NCI-H82 treated with DMSO at 0.1 percent for 48 hours (cell line): ENCODE data around the gene LHFPL6.

Source experiments
- DNase-seq: peaks from one replicate; lab custom pipeline; 2025; ENCODE audit not compliant: unreplicated experiment; lab: John Stamatoyannopoulos, UW

LHFPL6 gene

DNA sequence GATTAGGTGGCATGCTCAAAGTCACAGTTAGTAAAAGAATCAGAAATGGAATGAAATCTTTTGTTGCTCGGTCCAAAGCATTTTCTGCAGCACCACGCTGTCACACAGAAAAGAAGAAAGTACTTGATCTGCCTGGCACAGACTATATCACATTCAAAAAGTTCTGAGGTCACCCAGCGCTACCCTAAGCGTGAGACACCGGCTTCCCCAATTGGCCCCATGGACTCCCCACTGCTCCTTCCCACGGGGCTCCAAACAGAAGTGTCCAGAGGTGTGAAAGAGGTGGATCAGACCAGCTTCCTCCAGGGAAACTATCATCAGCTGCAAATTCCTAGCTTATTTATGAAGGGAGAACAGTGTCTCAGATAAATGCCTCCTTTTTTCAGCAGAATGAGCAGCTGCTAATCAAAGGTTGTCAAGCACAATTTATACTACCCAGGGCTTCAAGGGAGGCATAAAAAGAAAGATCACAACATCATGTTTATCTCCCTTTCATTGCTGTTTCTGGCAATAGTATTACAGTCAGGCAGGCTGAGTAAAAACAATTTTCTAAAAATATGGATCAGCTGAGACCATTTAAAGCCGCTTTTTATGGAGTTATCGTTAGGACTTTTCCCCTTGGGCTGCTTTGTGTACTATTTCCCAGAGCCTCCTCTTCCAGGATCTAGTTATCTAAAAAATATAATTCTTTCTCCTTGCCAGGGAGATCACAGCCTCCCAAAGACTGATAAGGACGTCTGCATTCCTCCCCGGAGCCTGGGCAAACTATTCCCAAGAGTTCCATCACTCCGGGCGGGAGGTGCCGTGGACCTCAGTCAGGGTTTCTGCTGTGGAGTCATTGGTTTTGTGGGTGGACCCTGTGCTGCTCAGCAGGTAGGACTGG is 208.0 kb downstream of the LHFPL6 start:
- no peak for DNase-seq

DNA sequence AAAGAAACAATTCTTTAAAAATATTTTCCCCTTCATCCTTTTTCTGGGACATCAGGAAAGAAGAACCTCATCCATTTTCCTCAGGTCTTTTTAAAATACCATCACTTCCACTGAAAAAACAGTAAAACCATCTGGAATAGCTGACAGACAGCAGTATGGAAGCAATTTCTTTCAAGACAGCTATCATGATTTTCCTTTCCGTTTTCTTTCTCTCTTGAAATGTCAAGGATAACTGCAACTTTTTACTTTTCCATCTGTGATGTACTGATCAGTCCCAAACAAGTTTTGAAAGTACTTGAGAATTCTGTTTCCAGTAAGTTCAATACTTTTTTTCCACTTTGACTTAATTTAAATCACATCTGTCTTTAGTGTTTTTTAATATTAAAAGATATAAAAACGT is 211.2 kb downstream of the LHFPL6 start:
- no peak for DNase-seq

DNA sequence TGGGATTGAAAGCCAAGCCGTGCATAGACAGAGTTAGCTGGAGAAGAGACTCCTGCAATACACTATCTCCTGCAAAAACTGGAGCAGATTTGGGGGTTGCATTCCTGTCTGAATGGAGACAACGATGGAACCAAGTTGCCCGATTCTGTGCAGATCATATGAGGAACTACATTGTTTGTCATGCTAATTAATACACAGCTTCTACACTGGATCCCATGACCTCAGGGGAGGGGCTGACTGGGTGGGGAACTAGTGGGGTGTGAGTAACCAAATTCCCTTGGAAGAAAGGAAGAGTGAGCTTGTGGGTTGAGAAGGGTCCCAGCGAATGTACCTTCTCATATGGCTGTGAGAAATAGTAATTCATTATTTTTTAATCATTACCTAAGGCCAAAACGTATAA is 214.0 kb downstream of the LHFPL6 start:
- DNase-seq, result no peak

DNA sequence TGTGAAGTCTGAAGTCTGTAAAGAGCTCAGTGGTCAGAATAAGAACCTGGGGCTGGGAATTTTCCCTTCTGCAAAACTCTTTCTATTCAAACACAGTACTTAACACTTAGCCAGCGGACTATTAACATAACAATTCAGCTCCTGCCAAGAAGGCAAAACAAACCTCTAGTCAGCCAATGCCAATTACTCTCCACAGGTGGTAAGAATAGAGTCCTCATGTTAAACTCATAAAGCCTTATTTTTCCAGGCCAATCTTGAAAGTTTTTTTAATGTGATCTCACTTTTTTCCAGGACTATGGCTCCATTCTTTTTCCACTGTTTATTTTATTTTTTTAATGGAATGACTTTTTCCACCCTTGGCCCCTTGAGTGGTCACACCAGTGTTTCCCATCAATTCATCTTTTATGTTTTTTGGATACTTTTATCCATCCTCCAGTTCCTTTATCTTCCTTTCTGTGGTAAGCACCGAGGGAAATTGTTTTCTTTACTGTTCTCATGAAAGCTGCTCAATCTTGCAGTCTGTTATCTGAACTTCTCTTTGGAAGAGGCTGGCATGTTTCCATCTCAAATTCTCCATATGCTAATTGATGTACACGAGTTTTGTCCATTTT is 217.3 kb downstream of the LHFPL6 start:
- no peak for DNase-seq

DNA sequence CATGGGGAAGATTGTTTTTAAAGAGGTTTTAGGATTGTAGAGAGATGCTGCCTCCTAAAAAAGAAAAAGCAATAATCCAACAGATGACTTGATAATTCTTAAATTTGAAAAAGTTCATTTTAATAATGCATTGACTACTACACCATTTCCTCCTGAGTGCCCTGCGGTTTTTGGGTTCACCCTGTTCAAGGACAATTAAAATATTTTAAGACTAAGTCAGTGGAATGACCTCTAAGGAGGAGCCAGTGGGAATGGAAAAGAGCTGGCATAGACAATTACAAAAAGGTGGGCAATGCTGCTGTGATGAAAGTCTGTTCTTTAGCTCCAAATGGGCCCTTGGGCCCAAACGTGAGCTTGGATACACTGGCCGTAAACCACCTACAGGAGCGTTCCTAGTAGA is 217.8 kb downstream of the LHFPL6 start:
- DNase-seq, result no peak

DNA sequence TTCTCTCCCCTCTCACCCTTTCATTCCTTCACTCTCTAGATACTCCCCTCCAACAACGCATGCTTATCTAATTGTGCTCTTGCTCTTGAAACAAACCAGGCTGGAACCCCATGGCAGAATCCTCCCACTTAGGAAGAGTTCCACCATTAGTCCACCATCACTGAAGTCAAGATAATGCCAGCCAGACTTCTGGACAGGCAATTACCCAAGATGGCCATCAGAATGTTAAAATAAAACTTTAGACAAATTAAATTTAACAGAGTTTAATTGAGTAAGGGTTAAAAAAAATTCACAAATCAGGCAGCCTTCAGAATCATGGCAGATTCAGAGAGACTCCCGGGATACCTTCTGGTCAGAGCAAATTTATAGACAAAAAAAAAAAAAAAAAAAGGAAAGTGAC is 221.5 kb downstream of the LHFPL6 start:
- no peak for DNase-seq

DNA sequence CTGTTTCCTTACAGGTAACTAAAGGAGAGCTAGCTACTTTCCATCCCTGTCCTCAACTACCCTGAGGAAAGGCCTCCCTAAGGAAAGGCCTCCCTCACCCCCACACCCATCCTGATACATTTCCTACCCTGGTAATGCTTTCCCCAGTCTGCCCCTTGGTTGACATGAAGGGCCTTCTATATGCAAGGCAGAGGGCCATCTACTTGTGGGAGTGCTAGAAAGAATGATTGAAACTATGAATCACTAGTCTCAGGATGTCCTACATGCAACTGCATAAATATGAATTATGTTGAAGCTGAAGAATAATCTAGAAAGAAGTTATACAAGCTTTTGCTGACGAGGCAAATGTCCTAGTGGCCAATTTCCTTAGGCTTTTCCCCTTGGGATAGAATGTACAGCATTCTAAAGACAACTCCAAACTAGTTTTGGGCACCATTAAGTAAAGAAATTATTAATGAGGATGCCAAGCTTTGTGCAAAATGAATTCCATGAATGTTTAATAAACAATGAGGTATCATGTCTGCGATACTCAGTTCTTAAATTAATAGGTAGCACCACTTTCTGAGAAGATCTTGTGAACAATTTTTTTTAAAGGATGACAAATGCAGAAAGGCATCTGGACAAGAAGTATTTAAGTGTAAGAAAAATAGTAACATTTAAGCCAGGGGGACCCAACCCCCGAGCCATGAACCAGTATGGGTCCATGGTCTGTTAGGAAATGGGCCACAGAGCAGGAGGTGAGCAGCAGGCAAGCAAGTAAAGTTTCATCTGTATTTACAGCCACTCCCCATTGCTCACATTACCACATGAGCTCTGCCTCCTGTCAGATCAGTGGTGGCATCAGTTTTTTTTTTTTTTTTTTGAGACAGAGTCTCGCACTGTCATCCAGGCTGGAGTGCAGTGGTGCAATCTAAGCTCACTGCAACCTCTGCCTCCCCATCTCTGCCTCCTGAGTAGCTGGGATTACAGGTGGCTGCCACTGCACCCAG is 223.0 kb downstream of the LHFPL6 start:
- no peak for DNase-seq

DNA sequence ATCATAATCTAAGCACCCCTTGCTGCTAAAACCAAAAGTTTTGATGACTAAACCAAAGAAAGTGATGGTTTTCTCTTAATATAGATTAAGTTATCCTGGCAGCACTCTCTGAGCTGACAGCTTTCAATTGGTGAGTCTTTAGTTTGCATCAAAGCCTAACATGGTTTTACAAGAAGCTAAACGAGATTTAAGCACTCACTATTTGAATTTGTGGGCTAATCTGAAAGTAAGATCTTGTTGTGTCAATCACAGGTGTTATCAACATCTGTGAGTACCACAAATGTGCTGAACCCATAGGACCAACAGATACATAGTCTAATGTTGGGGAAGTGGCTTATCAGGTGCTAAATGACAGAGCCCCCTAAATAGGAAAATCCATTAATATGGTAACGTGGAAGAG is 223.9 kb downstream of the LHFPL6 start:
- DNase-seq, result no peak

DNA sequence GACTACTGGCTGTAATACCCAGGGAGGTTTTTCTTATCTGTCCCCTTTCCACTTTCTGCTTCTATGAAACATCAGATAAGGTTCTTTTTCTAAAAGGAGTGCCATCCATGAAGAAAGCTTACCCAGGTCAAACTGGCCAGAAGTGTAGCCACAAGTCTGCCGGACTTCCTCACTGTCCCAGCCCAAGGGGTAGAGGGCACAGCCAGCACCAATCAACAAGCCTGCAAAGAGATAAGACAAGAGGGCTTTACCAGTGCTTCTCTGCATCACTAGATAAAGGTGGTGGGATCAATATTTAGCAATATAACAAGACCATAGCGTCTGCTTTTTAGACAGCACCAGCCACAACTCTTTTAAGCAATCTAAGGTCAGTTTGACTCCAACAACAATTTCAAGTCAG is 224.7 kb downstream of the LHFPL6 start:
- DNase-seq, result no peak

DNA sequence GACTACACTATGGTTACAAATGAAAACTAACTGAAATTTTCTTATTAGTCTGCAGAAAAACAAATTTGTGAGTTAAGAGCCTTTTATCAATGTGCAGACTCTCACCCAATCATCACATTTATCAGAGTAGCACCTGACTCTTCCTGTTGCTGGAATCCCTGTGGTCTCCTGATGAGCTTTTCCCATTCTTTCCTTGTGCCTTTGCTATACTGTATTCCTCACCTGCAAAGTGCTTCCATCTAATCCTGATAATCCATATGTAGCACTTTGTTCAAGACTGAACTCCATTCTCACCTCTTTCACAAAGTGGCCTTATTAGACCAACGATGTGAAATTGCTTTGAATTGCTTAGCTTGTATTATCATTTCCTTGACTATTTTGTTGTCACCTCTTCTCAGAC is 225.3 kb downstream of the LHFPL6 start:
- no peak for DNase-seq

DNA sequence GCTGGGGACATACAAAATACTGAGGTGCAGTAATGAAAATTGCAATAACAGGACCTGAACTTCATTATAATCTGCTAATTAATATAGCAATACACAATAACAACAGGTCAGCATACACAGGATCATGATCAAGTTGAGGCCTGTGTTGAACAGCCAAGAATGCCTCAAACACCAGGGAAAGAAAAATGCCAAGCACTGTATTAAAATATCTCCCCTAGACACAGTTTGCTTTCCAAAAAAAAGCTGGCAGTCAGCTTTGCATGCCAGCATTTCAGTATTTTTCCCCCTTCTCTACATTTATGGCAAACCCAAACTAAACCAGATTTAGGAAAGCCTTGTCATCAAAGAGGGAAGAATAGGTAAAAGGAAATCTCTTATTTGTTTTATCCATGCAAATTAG is 226.9 kb downstream of the LHFPL6 start:
- DNase-seq, result no peak

DNA sequence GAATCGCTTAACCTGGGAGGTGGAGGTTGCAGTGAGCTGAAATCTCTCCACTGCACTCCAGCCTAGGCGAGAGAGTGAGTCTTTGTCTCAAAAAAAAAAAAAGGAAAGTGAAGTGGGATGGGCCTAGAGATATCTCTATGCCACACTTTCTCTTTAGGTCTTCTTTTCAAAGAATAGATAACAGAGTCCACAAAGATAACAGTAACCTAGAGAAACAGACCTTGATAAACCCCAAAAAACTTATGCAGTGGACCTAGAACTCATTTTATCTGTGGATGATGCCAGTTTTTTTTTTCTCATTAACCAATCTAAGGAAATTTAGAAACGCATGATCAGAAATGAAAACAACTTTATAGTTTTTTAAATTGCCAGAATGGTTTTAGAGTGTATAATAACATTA is 227.4 kb downstream of the LHFPL6 start:
- no peak for DNase-seq

DNA sequence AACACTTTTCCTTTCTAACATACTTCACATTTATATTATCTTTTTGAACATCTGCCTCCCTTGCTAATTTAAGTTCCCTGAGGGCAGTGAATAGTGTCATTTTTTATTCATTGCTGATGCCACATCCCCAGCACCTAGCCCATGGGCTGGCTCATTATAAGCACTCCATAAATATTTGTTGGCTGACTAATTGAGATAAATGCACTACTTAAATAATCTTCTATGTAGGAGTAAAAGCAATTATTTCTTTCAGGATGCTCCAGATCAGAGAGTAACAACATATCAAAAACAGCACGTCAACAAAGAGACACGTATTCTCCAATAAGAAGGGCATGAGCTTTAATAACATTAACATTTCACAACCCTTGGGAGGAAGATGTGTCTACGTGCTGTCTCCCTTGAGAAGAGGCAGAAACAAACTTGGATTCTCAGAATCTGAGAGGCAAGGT is 228.2 kb downstream of the LHFPL6 start:
- DNase-seq, result no peak

DNA sequence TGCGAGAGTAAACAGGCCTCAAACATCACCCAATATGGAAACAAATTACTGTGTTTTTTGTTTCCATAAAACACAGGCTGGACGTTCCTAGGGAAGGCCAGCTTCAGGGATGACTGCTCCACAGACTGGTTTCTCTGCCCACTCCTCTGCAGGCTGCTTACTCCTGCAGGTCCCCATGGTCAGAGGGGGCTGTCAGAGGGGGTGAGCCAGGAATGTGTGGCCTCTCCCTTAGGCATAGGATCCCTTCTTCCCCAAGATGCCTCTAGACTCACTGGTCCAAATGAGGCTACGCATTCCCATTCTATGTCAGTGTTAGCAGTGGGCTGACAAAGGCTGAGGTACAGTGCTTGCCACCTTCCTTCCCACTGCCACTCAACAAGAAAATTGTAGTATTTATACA is 229.8 kb downstream of the LHFPL6 start:
- DNase-seq, result no peak

DNA sequence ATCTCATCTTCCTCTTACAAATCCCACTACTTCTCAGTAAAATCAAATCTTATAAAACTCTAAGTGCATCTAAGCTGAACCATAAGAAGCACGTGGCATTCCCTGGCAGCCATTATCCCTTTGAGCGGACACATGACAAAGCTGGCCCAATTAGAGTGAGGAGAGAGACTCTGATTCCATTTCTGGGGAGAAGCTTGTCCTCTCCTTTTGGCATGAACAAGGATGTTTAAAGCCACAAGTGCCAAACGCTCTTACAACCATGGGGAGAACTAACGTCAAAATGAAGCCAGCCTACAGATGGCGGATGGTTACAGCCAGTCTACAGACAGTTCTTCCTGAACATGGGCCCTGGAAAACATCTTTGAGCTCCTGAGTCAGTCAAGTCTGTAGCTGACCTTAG is 231.3 kb downstream of the LHFPL6 start:
- DNase-seq, result no peak

DNA sequence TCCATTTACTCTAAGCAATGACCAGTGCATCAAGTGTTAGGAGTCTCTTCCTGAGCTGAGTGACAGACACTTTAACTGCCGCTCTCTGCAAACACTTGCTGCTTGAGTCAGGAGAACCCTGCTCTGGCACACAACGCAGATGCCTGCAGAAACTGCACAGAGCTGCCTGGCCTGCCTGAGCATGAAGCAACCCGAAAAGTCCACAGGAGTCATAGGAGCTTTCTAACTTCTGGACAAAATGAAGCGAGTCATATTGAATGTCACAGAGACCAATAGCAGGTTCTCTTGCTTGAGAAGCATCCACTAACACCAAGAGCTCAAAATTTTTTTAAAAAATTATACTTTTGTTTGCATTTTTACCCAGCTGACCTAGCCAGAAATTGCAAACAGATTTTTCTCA is 232.4 kb downstream of the LHFPL6 start:
- DNase-seq, result no peak

DNA sequence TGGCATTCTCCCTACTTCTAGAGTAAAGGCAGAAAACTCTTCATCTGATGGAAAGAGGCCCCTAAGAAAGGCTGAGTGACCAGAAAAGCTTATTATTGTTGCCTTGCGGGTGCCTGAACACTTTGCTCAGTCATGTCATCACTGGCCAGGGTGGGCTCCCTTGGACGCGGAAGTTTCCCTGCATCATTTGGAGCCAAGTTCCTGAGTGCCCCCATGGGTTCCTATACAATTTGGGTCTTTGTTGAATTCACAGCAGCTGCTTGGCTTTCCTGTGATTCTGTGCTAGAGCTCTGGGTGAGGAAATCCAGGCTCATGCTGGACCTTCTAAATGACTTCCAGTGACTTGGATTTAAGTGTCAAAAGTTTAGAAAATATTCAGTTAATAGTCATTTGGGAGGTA is 232.9 kb downstream of the LHFPL6 start:
- no peak for DNase-seq

DNA sequence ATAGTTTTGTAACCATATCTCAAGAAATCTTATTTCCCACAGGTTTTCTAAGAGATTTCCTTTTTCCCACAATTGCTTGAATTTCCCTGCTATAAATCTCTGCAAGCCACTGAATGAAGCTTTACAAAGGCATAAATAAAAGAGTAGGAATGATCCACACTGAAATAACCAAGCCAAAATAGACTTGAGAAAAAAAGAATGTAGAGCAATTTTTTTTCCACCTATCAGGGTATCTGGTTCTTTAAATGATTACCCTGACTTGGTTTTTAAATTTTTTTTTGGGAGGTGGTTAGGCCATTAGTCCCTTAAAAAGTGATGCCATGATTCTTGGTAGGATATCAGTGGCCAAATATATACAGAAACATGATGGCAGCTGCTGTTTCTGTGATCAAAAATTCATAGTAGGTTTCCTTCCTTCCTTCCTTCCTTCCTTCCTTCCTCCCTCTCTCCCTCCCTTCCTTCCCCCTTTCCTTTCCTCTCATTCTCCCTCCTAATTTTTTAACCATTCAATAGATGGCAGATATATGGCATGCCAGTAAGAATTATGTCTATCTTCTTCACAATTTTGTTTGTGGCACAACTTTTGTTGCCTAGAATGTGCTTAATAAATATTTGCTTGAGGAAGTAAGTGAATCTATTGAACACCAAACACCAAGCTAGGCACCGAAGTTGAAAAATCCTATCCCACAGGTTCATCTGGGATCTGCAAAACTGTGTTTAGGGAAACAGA is 233.7 kb downstream of the LHFPL6 start:
- no peak for DNase-seq

DNA sequence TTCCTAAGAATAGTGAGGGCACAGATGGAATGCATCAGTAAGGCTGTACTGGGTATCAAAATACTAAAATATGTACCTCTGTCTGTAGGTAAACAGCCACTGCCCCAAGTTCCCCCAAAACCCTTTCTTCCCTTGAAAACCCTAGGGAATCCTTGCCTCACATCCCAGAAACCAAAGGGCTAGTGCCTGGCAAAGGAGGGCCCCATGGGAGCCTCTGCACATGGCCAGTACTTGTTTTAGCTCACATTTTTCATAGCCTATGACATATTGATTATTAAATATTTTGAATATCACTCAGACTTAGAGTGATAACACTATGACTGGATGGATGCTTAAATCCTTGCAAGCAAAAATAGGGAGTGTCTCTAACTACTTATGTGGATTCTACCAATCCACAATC is 237.1 kb downstream of the LHFPL6 start:
- DNase-seq, result no peak

DNA sequence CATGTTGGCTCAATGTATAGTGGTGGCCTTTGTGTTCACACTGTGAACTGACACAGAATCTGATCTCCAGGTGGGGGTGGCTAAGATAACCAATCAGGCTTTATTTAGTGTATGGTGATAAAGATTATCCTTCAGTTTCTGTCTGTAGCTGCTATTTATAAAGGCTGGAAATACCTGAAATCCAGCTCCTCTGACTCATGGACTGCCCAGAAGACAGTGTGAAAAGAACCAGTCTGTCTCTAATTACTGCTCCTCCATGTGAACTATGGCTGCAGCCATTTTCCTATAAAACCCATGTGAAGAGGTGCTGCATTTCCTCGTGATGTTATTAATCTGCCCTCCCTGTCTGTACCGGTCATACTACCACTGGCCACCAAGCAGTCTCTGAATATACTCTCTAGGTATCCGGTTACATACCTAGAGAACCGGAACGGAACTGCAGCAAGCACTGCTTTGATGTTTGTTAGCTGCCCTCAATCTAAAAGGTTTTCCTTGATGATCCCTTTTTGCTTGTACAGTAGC is 238.0 kb downstream of the LHFPL6 start:
- DNase-seq, result no peak

DNA sequence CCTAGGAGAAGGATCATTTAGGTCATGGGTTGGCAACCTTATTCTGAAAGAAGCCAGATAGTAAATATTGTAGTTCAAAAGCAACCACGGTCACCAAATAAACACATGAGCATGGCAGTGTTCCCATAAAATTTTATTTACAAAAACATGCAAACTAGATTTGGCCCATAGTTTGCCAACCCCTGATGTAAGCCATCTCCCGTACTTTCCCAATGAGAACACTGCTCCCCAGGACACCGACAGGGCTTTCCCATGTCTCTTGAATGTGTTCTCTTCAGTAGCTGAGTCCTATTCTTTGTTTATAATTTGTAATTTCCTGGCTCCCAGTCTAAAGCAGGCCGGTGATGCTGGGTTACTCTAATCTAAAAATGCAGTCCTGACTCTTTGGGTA is 239.6 kb downstream of the LHFPL6 start:
- DNase-seq, result no peak
